ENCODE data around the gene KXD1.
"Not testable (repeated sequence)": the region's sequence is repeated elsewhere in the genome, so short reads cannot be mapped to it uniquely, and the experiment has no call there.

Gene KXD1

GRCh38 chr19:18537431-18537830 lies 20.2 kb upstream of the KXD1 start:
- DNase-seq = no peak

DNA sequence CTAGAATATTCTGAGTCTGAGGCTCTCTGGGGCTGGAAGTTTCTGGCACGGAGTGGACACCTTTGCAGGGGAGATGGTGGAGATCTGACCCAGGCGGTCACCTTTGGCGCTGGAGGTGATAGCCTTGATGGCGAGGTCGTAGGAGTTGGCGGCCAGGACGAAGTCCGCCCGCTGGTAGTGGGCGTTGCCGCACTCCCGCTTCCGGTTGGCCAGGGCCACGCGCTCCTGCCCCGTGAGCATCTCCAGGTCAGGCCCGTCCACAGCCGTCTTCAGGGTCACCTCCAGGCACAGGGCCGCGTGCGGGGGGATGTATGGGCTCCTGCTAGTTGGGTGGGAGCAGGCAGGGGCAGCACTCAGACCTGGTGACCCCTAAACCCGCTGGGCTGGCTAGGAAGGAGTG lies 19.6 kb upstream of the KXD1 start:
- DNase-seq = no peak

DNA sequence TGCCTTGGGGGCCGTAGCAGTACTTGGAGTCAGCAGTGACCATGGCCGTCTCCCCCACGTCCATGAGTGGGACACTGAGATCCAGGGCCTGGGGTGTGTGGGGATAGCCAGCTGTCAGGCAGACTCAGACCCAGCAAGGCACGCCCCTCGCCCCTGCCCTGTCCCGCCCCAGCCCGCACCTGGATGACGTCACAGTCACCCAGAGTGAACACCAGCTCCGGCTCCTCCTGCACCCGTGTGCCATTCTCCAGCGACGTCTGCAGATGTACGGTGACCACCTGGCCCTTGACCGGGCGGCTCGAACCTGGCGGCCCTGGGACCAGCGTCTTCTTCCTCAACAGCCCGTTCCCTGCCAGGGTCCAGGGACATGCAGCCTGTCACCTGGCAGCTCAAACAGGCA lies 18.3 kb upstream of the KXD1 start:
- no peak for DNase-seq

DNA sequence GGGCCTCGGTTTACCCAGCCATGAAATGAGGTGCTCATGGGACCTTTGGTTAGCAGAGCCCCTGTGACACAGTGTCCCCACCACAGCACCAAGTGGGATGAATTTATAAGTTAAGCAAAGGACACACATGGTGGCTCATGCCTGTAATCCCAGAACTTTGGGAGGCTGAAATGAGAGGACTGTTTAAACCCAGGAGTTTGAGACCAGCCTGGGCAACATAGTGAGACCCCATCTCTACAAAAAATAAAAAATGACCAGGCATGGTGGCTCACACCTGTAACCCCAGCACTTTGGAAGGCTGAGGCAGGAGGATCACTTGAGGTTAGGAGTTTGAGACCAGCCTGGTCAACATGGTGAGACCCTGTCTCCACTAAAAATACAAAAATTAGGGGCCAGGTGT lies 17.5 kb upstream of the KXD1 start:
- DNase-seq = not testable (repeated sequence)

- no peak for DNase-seq
Observed at GRCh38 chr19:18541258-18541991, 16.2 kb upstream of the KXD1 start.

DNA sequence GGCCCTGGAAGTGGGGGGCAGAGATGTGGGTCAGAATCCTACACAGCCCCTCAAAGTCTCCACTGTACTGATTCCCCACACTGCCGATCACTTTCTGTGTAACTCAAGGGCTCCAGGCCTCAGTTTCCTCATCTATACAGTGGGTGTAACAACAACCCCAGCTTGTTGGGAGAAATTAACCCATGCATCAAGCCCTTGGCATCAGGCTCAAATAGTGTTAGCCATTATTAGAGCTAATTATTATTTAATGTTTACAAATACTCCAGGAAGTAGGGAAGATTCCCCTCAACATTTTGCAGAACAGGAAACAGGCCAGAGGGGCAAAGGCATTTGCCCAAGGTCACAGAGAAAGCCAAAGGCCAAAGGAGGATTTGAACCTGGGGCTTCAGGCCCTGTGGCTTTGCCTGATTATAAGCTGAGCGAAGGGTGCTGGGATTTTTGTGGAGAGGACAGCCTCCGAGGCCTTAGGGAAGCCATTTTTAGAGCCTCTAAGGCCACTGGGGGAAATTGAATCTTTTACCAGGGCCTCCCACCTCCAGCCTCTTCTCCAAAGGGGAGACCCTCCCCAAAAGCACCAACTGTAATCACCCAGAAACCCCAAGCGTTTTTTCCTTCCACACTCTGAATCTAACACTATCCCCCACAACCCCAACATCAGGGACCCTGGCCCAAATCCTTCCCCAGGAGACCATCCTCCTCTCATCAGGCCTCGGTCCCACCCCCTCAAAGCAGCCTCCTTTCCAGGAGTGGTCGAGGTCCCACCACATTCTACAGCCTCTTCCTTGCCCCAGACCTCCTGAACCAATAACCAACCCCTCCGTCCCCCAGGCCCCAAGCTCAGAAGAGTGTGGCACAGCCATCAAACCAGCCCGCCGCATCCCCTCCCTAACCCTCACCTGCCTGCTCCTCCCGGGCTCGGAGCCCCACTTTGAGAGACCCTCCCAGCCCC lies 15.4 kb upstream of the KXD1 start:
- no peak for DNase-seq

DNA sequence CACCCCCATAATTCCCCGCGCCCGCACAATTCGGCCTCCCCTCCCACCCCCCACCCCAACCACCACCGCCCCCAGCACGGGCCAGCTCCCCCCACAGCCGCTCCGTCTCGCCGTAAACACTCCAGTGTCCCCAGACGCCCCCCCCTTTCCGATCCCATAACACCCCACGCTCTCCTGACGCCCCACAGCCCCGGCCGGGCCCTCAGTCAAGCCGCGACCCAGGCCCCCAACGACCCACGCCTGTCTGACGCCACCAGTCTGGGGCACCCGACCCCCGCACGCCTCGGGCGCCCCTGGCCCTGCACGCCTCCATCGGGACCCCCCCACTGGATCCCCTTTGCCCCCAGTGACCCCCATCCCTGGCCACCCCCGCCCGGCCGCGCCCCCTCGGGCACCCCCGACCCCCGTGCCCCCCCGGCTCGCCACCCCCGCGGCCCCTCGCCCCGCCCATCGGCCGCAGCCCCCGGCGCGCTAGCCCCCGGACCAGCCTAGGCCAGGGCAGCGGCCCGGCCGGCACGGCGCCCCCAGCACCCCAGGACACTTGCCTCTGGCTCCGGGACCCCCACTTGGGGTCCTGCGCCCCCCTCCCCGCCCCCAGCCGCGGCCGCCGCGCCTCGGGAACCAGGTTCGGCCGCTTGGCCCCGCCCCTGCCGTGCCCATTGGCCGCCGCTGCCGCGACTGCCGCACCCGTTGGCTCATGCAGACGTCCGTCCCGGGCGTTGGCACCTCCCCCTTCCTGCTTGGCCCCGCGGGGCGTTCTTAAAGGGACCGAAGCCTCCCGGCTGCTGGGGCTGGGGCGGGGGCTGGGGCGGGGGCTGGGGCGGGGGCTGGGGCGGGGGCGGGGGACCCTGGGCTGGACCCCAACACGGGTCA lies 14.5 kb upstream of the KXD1 start, which contains the start of gene FKBP8:
Gene FKBP8, minus strand, starts transcription at position 633 of the 873 bp plus-strand sequence. CDS start 1,603 bp downstream, outside the sequence.
- peak; percentile 89 for DNase-seq

- peak; percentile 81 for DNase-seq
Observed at GRCh38 chr19:18543814-18544475, 13.7 kb upstream of the KXD1 start.

DNA sequence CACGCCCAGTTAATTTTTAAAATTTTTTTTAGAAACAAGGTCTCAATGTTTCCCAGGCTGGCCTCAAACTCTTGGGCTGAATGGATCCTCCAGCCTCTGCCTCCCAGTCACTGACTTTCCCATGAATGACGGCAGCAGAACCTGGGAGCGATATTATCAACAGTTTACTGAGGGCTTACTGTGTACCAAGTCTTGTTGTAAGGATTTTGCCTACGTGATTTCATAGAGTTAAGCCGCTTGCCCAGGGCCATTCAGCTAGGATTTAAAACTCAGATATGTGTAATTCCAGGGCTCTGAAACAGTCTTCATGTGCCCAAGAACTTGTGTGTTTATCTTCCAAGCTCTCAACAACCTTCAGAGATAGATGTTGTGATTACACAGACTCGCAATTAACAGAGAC lies 6.0 kb upstream of the KXD1 start:
- no peak for DNase-seq

DNA sequence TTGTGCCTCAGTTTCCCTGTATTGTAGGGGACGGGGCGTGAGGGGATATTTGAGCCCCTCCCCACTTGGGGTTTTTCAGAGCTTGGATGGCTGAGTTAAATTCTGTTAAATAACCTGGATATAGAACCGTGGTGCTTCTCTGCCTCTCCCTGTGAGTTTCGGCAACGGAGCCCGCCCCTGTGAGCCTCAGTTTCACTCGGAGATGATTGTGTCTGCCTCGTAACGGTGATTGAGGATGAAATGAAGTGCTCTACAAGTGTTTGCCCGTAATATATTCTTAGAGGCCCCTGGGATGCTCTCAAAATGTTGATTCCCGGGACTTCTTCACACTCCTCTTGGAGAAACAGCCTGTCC lies 509 bp downstream of the KXD1 start:
- DNase-seq = no peak

DNA sequence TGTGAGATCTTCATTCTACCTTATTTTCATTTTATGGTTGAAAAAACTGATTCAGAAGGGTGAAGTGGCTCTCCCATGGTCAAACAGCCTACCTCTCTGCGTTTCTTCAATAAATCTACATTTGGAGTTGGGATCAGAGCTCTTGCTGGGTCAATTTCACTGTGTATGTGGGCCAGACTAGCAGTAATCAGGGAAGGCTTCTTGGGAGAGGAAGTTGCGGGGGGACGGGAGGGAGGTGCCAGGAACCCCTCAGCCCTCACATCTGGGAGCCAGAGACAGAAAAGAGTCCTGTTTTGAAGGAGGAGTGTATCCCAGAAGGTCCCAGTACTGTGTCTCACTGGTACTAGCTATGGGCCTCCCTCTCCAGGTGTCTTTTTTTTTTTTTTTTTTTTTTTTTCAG lies 934 bp downstream of the KXD1 start:
- DNase-seq = no peak

DNA sequence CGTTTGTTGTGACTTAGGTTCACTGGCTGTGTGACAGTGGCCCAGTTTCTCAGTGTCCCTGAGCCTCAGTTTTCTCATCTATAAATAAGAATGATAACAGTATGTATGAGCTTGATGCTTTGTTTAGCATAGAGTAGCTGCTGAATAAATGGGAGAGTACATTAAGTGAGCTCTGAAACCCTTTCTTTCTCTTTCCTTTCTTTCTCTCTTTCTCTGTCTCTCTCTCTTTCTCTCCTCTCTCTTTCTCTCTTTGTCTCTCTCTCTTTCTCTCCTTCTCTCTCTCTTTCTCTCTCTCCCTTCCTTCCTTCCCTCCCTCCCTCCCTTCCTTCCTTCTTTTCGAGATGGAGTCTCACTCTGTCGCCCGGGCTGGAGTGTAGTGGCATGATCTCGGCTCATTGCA lies 2.0 kb downstream of the KXD1 start:
- no peak for DNase-seq

GRCh38 chr19:18562086-18562485 lies 4.4 kb downstream of the KXD1 start:
- DNase-seq = no peak

DNA sequence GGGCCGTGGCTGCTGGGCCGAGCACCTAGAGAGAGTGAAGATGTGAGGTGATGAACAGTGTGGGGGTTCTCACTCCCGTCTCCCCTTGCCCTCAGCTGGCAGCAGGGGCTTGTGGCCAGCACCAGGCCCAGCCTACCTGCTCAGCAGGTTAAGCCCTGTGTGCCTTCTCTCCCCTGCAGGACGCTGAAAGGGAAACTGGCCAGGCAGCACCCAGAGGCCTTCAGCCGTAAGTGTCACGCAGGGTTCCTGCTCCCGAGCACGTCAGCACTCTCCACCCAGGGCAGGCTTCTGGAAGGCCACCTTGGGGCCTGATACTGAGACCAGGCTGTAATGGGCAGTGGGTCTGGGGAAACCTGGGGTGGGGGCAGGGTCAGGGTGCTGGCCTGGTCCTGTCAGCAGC lies 9.3 kb downstream of the KXD1 start:
- DNase-seq = no peak

DNA sequence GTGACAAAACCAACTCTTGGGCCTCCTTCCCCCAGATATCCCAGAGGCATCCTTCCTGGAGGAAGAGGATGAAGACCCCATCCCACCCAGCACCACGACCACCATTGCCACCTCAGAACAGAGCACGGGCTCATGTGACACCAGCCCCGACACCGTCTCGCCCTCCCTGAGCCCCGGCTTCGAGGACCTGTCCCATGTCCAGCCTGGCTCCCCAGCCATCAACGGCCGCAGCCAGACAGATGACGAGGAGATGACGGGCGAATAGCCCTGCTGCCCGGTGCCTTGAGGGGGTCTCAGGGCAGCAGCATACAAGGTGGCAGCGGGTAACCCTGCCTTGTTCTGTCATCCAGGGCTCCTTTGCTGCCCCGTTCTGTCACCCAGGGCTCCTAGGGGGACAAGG lies 10.7 kb downstream of the KXD1 start:
- DNase-seq = no peak

- DNase-seq = peak; percentile 99
Observed at GRCh38 chr19:18571564-18572344, 14.1 kb downstream of the KXD1 start, which contains the start of gene UBA52. Gene UBA52 (plus strand): TSS chr19:18571857. CDS start chr19:18573301, 1,444 bp downstream.

DNA sequence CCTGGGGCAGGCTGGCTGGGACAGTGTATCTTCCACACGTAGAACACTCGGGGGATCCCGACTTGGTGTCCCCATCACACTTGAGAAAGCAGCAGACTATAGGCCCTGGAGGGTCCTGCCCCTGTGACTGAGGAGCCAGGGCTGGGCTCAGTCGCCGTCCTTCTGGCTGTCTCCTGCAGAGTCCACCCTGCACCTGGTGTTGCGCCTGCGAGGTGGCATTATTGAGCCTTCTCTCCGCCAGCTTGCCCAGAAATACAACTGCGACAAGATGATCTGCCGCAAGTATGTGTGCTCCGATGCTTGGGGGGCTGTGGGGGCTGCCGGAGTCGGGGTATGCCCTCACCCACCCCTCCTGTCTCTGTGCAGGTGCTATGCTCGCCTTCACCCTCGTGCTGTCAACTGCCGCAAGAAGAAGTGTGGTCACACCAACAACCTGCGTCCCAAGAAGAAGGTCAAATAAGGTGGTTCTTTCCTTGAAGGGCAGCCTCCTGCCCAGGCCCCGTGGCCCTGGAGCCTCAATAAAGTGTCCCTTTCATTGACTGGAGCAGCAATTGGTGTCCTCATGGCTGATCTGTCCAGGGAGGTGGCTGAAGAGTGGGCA lies 17.1 kb downstream of the KXD1 start:
- DNase-seq = no peak

GRCh38 chr19:18576383-18576782 lies 18.7 kb downstream of the KXD1 start:
- DNase-seq = no peak

GRCh38 chr19:18577365-18577914 lies 19.8 kb downstream of the KXD1 start:
- DNase-seq = no peak

- DNase-seq = no peak
Observed at GRCh38 chr19:18580311-18580710, 22.6 kb downstream of the KXD1 start.

DNA sequence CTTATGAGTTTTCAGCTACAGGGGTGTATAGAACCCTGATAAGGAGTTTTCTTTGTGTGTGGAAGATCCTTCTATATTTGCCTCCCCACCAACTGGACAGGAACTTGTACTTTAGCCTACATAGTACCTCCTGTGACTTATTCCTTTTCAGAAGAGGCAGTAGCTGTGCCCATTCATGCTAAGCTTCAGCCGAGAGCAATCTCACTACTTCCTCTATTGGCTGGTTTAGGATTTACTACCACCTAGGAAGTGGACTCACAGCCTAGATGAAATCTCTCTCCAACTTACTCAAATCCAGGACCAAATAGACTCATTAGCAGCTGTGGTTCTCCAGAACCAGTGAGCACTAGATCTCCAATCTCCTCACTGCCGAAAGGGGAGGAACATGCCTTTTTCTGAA lies 28.6 kb downstream of the KXD1 start:
- DNase-seq = no peak
